NCI-H2081 (cell line): ENCODE measurements around the gene OSMR.

Source experiments
- DNase-seq, 2 experiments: peaks; one replicate each; lab custom pipeline; 2025; lab: John Stamatoyannopoulos, UW

The OSMR gene

GRCh38 chr5:38871790-38872551 lies 26.2 kb downstream of the OSMR start:
- DNase-seq = no peak

GRCh38 chr5:38872826-38873225 lies 27.0 kb downstream of the OSMR start:
- DNase-seq = no peak

- DNase-seq = no peak
These were observed 29.2 kb downstream of the OSMR start for GRCh38 chr5:38874948-38875456.

- no peak for DNase-seq
These were observed 32.7 kb downstream of the OSMR start for GRCh38 chr5:38878391-38879077.

GRCh38 chr5:38879078-38879460 lies 33.3 kb downstream of the OSMR start:
- no peak for DNase-seq

- DNase-seq = no peak
These were observed 38.0 kb downstream of the OSMR start for GRCh38 chr5:38883842-38884241.

GRCh38 chr5:38885208-38885607 lies 39.4 kb downstream of the OSMR start:
- no peak for DNase-seq

- no peak for DNase-seq
These were observed 42.2 kb downstream of the OSMR start for GRCh38 chr5:38888041-38888440.

GRCh38 chr5:38889424-38889823 lies 43.6 kb downstream of the OSMR start:
- DNase-seq = no peak

- DNase-seq = no peak
These were observed 45.8 kb downstream of the OSMR start for GRCh38 chr5:38891563-38891962.

GRCh38 chr5:38892363-38892762 lies 46.6 kb downstream of the OSMR start:
- no peak for DNase-seq

GRCh38 chr5:38896760-38897159 lies 50.9 kb downstream of the OSMR start:
- DNase-seq = no peak

- no peak for DNase-seq
These were observed 54.1 kb downstream of the OSMR start for GRCh38 chr5:38899936-38900335.

- no peak for DNase-seq
These were observed 59.7 kb downstream of the OSMR start for GRCh38 chr5:38905516-38905915.

- DNase-seq = no peak
These were observed 60.7 kb downstream of the OSMR start for GRCh38 chr5:38906503-38906902.

- no peak for DNase-seq
These were observed 66.1 kb downstream of the OSMR start for GRCh38 chr5:38911933-38912332.

- no peak for DNase-seq
These were observed 67.9 kb downstream of the OSMR start for GRCh38 chr5:38913714-38914113.

GRCh38 chr5:38916802-38917201 lies 71.0 kb downstream of the OSMR start:
- peak in 1 of 2 experiments; percentile 11 for DNase-seq

- no peak for DNase-seq
These were observed 75.4 kb downstream of the OSMR start for GRCh38 chr5:38921174-38921573.

GRCh38 chr5:38922199-38922598 lies 76.4 kb downstream of the OSMR start:
- peak; percentile 51 to 61 for DNase-seq

- no peak for DNase-seq
These were observed 78.0 kb downstream of the OSMR start for GRCh38 chr5:38923661-38924451.

GRCh38 chr5:38925154-38925925 lies 79.5 kb downstream of the OSMR start:
- DNase-seq = no peak
